H1 (cell line): Measurements from ENCODE around the gene CYB561D2. TPM values are rescaled to one million over a fixed set of nuclear protein-coding genes. Genes with fewer than 3 reads are reported as not detected.

Experiments used
- ASH2L ChIP-seq: fragments of 200-600, 300-600 bp; sonication (generic); IDR thresholded peaks from one replicate; pipeline ENCODE4 v1.7.1; 2017; ENCODE audit warnings: low read length
- BCL11A ChIP-seq, 2 experiments: IDR thresholded peaks; one replicate each; pipeline ENCODE4 v1.6.1; 2011; ENCODE audit warnings: low read depth in 2 of 2, low read length in 2 of 2, mild to moderate bottlenecking in 2 of 2
- CBX8 ChIP-seq: fragments of 300-800, 300-1000 bp; sonication (generic); IDR thresholded peaks from 2 replicates; pipeline ENCODE4 v1.7.1; 2016; ENCODE audit warnings: low read depth, low read length, borderline replicate concordance
- CEBPB ChIP-seq: IDR thresholded peaks from 2 replicates; pipeline ENCODE4 v1.6.1; 2012; ENCODE audit warnings: low read depth, low read length
- CHD2 ChIP-seq: IDR thresholded peaks from 2 replicates; pipeline ENCODE4 v1.6.1; 2012; ENCODE audit warnings: low read length, improper control_type of control experiment
- CTBP2 ChIP-seq: IDR thresholded peaks from 2 replicates; pipeline ENCODE4 v1.7.0; 2011; ENCODE audit warnings: borderline replicate concordance, mild to moderate bottlenecking, moderate library complexity, mixed read lengths, low read length; ENCODE audit not compliant: insufficient read depth, insufficient read length
- EGR1 ChIP-seq: IDR thresholded peaks from 2 replicates; pipeline ENCODE4 v1.6.1; 2011; ENCODE audit warnings: low read depth, low read length, borderline replicate concordance
- HDAC2 ChIP-seq, 2 experiments: fragments of 300-600 bp in 1 of 2; sonication (generic) in 1 of 2; IDR thresholded peaks; 2 replicates each; pipeline ENCODE4 v1.6.1; 2011 to 2012; ENCODE audit warnings: low read depth in 2 of 2, low read length in 2 of 2, mild to moderate bottlenecking in 2 of 2, moderate library complexity in 2 of 2, borderline replicate concordance in 1 of 2, inconsistent platforms in 1 of 2
- JUN ChIP-seq: IDR thresholded peaks from 2 replicates; pipeline ENCODE4 v1.6.1; 2011; ENCODE audit warnings: low read depth, mild to moderate bottlenecking, improper control_type of control experiment, low read length
- JUND ChIP-seq: IDR thresholded peaks from 2 replicates; pipeline ENCODE4 v1.6.1; 2011; ENCODE audit warnings: mild to moderate bottlenecking, improper control_type of control experiment, low read length
- KDM1A ChIP-seq: fragments of 200-600, 300-600 bp; sonication (generic); IDR thresholded peaks from 2 replicates; pipeline ENCODE4 v1.7.1; 2016; ENCODE audit warnings: mild to moderate bottlenecking, low read length, borderline replicate concordance
- KDM4A ChIP-seq: IDR thresholded peaks from one replicate; pipeline ENCODE4 v1.7.1; 2012; ENCODE audit warnings: low read depth, mild to moderate bottlenecking, moderate library complexity, low read length, inconsistent platforms; ENCODE audit not compliant: severe bottlenecking
- POLR2AphosphoS5 ChIP-seq: IDR thresholded peaks from 2 replicates; pipeline ENCODE4 v1.6.1; 2011; ENCODE audit warnings: low read depth, low read length
- POU5F1 ChIP-seq: IDR thresholded peaks from 2 replicates; pipeline ENCODE4 v1.6.1; 2011; ENCODE audit warnings: low read depth, mild to moderate bottlenecking, low read length, moderate library complexity
- RAD21 ChIP-seq, 2 experiments: IDR thresholded peaks in 1 of 2; conservative IDR thresholded peaks in 1 of 2; 2 replicates each; pipeline ENCODE4 v1.6.1; 2011; ENCODE audit warnings: low read depth in 2 of 2, low read length in 2 of 2, improper control_type of control experiment in 1 of 2, inconsistent platforms in 1 of 2, mild to moderate bottlenecking in 1 of 2, moderate library complexity in 1 of 2
- RFX5 ChIP-seq: IDR thresholded peaks from 2 replicates; pipeline ENCODE4 v1.6.1; 2011; ENCODE audit warnings: low read depth, low read length, improper control_type of control experiment, borderline replicate concordance
- SP4 ChIP-seq: IDR thresholded peaks from 2 replicates; pipeline ENCODE4 v1.6.1; 2012; ENCODE audit warnings: low read length, inconsistent platforms
- TAF1 ChIP-seq: IDR thresholded peaks from 2 replicates; pipeline ENCODE4 v1.6.1; 2011; ENCODE audit warnings: mild to moderate bottlenecking, low read depth, low read length
- TBP ChIP-seq: IDR thresholded peaks from 2 replicates; pipeline ENCODE4 v1.6.1; 2011; ENCODE audit warnings: low read depth, low read length, improper control_type of control experiment
- polyA plus RNA-seq, 7 experiments: library from polyadenylated mRNA; depleted of rRNA in 3 of 7; stranded (reverse) in 5 of 7; unstranded in 2 of 7; fragments of >200 nt in 5 of 7; fragments of 200-250 nt in 2 of 7; gene quantifications; 1 replicate in 5 of 7; 2 replicates in 1 of 7; 4 replicates in 1 of 7; pipeline versions ENCODE4 v1.2.1 to v1.2.3, GENCODE V29; 2011 to 2013; ENCODE audit warnings: missing spikeins in 2 of 7, mixed read lengths in 2 of 7
- total RNA-seq: library from RNA; stranded (reverse); fragmentation: NEBNext Ultra II Directional; extraction: Animal tissue kit (Norgen Biotek cat#: 25700); gene quantifications from 2 replicates; pipeline ENCODE4 v1.2.1, GENCODE V29; 2021
- TF ChIP-seq, protein P1 (sequence below): IDR thresholded peaks from 2 replicates; pipeline ENCODE4 v1.6.1; 2012; ENCODE audit warnings: inconsistent platforms
- TF ChIP-seq, protein P2 (sequence below): IDR thresholded peaks from 2 replicates; pipeline ENCODE4 v1.6.1; 2011; ENCODE audit warnings: low read length, improper control_type of control experiment
- TF ChIP-seq, protein P3 (sequence below): IDR thresholded peaks from 2 replicates; pipeline ENCODE4 v1.6.1; 2011; ENCODE audit warnings: low read depth, mild to moderate bottlenecking, low read length; ENCODE audit not compliant: insufficient read depth

The CYB561D2 gene
- total and polyA plus RNA-seq, 2 of the 8 experiments (the other 6 are each of a cell fraction or from before 2014, with no cell fraction given) = 9.8 to 34.0 TPM

DNA sequence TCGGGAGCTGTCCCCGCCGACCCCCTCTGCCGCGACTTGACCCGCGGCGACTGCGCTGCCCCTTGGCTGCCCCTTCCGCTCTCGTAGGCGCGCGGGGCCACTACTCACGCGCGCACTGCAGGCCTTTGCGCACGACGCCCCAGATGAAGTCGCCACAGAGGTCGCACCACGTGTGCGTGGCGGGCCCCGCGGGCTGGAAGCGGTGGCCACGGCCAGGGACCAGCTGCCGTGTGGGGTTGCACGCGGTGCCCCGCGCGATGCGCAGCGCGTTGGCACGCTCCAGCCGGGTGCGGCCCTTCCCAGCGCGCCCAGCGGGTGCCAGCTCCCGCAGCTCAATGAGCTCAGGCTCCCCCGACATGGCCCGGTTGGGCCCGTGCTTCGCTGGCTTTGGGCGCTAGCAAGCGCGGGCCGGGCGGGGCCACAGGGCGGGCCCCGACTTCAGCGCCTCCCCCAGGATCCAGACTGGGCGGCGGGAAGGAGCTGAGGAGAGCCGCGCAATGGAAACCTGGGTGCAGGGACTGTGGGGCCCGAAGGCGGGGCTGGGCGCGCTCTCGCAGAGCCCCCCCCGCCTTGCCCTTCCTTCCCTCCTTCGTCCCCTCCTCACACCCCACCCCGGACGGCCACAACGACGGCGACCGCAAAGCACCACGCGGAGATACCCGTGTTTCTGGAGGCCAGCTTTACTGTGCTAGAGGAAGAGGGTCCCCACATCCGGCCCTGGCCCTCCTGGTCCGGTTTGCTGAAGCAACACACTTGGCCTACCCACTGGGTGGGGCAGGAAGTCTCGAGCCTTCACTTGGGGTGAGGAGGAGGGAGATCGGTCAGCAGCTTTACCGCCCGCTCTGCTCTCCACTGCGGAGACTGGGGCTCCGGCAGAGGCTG lies 10.0 kb upstream of the CYB561D2 start, which contains the start of gene RASSF1 (continued):
- TF ChIP-seq KDM1A (no peak), POU5F1 (no peak), TBP (no peak), JUN (no peak), RFX5 (no peak), JUND (no peak), CEBPB (no peak), TAF1 (0 out of 2 replicates have a peak, but pooled peaks have one; percentile 22), CHD2 (no peak), CBX8 (no peak), BCL11A (IDR thresholded peaks at IDR 0.05; ENCODE audit: low read depth in 2 of 2, low read length in 2 of 2) (no peak), CTBP2 (no peak), ASH2L (peak; percentile 51), HDAC2 (IDR thresholded peaks at IDR 0.05; ENCODE audit: borderline replicate concordance in 1 of 2, low read depth in 2 of 2, low read length in 2 of 2) (no peak), POLR2AphosphoS5 (no peak), EGR1 (no peak), SP4 (0 out of 2 replicates have a peak, but pooled peaks have one; percentile 38), RAD21 (IDR thresholded peaks at IDR 0.05 in 1 of 2, conservative IDR thresholded peaks at IDR 0.05 in 1 of 2; ENCODE audit: low read depth in 2 of 2, low read length in 2 of 2) (no peak), KDM4A (peak; percentile 94)
- TF ChIP-seq, protein P1, sequence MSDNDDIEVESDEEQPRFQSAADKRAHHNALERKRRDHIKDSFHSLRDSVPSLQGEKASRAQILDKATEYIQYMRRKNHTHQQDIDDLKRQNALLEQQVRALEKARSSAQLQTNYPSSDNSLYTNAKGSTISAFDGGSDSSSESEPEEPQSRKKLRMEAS = peak; percentile 89
- TF ChIP-seq, protein P2, sequence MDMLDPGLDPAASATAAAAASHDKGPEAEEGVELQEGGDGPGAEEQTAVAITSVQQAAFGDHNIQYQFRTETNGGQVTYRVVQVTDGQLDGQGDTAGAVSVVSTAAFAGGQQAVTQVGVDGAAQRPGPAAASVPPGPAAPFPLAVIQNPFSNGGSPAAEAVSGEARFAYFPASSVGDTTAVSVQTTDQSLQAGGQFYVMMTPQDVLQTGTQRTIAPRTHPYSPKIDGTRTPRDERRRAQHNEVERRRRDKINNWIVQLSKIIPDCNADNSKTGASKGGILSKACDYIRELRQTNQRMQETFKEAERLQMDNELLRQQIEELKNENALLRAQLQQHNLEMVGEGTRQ = no peak
- TF ChIP-seq, protein P3, sequence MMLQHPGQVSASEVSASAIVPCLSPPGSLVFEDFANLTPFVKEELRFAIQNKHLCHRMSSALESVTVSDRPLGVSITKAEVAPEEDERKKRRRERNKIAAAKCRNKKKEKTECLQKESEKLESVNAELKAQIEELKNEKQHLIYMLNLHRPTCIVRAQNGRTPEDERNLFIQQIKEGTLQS = no peak
